Esophagus (tissue), 2 donors: ENCODE measurements around the gene AFF4. TPM values are rescaled to one million over a fixed set of nuclear protein-coding genes. Genes with fewer than 3 reads are reported as not detected.
A peak's percentile ranks its signal among the peaks of the same experiment; 100 is the strongest.

ENCODE experiments used
- H3K27ac ChIP-seq, 2 donors: one replicate each; pipeline ENCODE4 v1.5.1; 2013; ENCODE audit warnings: low read depth in 2 of 2, mild to moderate bottlenecking in 2 of 2, inconsistent platforms in 1 of 2, low read length in 1 of 2, moderate library complexity in 1 of 2
- H3K27me3 ChIP-seq, 2 donors: one replicate each; pipeline ENCODE4 v1.6.1; 2013; ENCODE audit warnings: low read length in 2 of 2, control low read depth in 1 of 2, mild to moderate bottlenecking in 1 of 2; ENCODE audit not compliant: insufficient read depth in 2 of 2, control insufficient read depth in 1 of 2
- H3K36me3 ChIP-seq, 2 donors: one replicate each; pipeline ENCODE4 v1.6.1; 2013; ENCODE audit warnings: low read length in 1 of 2; ENCODE audit not compliant: control insufficient read depth in 2 of 2, insufficient read depth in 2 of 2
- H3K4me1 ChIP-seq, 2 donors: one replicate each; pipeline ENCODE4 v1.6.1; 2013; ENCODE audit warnings: low read length in 1 of 2; ENCODE audit not compliant: control insufficient read depth in 2 of 2, insufficient read depth in 2 of 2
- H3K4me3 ChIP-seq, 2 donors: one replicate each; pipeline ENCODE4 v1.5.1; 2013; ENCODE audit warnings: low read length in 2 of 2, mild to moderate bottlenecking in 2 of 2, low read depth in 1 of 2, moderate library complexity in 1 of 2
- H3K9me3 ChIP-seq, 2 donors: one replicate each; pipeline ENCODE4 v1.6.1; 2013; ENCODE audit warnings: mild to moderate bottlenecking in 2 of 2, low read depth in 1 of 2, low read length in 1 of 2, moderate library complexity in 1 of 2; ENCODE audit not compliant: control insufficient read depth in 2 of 2, insufficient read depth in 1 of 2
- WGBS, 2 donors: extraction: QIAGEN DNeasy Blood & Tissue Kit; methylation state at CpG; one replicate each; pipeline ENCODE4 v1.1.7; 2013; 5-methylcytosine and 5-hydroxymethylcytosine counted together
- polyA plus RNA-seq, 2 donors: library from polyadenylated mRNA; stranded (reverse); fragments of 200-250 nt; gene quantifications; one replicate each; pipeline ENCODE4 v1.2.3, GENCODE V29; 2013
- donor health status: healthy with polysubstance abuse.
- donor health status: Bipolar disorder and iron deficiency.

The AFF4 gene
- polyA plus RNA-seq, 2 donors, result 10.4 to 12.6 TPM

DNA sequence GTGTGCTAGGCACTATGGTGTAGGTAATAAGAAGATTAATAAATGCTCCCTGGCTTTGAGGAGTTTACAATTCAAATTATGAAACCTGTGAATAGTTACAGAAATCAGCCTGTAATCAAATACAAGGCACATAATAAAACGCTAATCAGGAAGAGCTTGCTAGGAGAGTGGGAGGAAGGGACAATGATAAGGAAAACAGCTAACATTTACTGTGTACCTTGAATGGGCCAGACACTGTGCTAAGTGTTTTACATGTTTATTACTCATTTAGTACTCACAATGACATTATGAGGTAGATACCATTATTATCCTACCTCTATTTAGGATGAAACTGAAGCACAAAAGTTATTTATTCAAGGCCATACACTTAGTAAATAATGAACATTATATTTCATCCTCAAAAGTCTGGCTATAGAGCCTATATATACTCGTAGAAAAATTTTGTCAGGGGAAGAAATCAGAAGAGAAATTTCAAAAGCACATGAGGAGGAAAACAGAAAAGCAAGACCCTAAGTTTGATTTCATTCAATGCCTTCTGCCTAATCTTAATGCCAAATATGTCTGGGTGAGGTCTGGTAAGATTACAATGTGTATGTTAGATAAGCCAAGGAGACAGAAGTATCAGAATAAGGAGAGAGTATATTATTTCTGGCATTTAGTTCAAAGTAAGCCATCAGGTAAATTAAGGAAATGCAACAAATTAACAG is 35.9 kb downstream of the AFF4 start:
- Histone ChIP-seq H3K27ac (no peak overlapping the region), H3K4me3 (no peak overlapping the region), H3K9me3 (no peaks in the 10 kb centered on the region), H3K27me3 (no peaks in the 10 kb centered on the region), H3K4me1 (no peaks in the 10 kb centered on the region), H3K36me3 (peaks cover 0 to 8% of the 10 kb centered on the region in 2 donors)
- WGBS, 2 donors, result 66 to 81% methylated on average over 2 of the region's 2 CpGs

DNA sequence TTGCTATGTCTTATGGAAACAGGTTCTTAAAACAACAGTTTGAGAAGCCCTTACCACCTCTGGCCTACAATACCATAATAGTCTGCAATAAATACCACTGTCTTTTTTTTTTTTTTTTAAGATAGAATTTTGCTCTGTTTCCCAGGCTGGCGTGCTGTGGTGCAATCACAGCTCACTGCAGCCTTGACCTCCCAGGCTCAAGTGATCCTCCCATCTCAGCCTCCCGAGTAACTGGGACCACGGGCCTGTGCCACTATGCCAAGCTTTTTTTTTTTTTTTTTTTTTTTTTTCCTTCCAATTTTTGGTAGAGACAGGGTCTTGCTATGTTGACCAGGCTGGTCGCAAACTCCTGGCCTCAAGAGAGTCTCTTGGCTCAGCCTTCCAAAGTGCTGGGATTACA is 37.0 kb downstream of the AFF4 start:
- Histone ChIP-seq H3K4me3 (no peak overlapping the region), H3K9me3 (no peaks in the 10 kb centered on the region), H3K36me3 (peaks cover 0 to 5% of the 10 kb centered on the region in 2 donors), H3K27ac (no peak overlapping the region), H3K27me3 (no peaks in the 10 kb centered on the region), H3K4me1 (no peaks in the 10 kb centered on the region)
- WGBS, 2 donors, result 92 to 94% methylated on average over 4 of the region's 4 CpGs

DNA sequence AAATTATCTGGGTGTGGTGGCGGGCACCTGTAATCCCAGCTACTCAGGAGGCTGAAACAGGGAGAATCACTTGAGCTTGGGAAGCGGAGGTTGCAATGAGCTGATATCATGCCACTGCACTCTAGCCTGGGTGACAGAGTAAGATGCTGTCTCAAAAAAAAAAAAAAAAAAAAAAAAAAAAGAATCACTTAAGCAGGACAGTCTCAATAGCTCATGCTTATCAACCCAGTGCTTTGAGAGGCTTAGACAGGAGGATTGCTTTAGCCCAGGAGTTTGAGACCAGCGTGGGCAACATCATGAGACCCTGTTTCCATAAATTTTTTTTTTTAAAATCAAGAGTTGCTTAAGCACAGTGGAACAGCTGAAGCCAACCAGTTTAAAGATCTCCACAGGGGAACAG is 47.3 kb downstream of the AFF4 start:
- Histone ChIP-seq H3K9me3 (no peaks in the 10 kb centered on the region), H3K27me3 (no peaks in the 10 kb centered on the region), H3K4me1 (no peaks in the 10 kb centered on the region), H3K4me3 (no peak overlapping the region), H3K27ac (peak overlapping the region in 1 of 2 donors; percentile 3), H3K36me3 (peaks cover 0 to 9% of the 10 kb centered on the region in 2 donors)
- 89 to 96% methylated on average over 3 of the region's 3 CpGs for WGBS, 2 donors

DNA sequence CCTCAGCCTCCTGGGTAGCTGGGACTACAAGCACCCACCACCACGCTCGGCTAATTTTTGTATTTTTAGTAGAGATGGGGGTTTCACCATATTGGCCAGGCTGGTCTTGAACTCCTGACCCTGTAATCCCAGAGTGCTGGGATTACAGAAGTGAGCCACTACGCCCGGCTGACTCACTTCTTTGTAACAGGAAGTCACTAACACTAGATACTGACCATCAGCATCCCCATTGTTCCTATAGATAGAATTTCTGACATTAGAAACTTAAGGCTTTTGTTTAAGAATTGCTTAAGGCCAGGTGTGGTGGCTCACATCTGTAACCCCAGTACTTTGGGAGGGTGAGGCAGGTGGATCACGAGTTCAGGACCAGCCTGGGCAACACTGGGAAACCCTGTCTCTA is 47.8 kb downstream of the AFF4 start:
- no peaks in the 10 kb centered on the region for H3K27me3 ChIP-seq

DNA sequence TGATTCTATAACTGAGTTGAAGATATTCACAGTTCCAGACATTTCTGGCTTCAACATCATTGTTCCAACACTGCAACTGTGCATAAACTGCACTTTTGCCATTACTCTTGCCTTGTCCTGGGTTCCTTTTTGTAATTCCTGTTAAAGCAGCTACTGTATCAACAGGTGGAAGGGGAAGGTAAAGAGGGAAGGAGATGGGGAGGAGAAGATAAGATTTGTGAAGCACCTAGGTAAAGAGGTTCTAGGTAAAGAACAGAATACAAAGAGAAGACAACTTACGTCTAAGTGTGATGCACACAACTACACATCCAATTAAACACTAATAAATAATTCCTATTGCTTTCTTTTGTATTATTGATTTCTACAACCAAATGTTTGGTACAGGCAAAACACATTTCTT is 53.7 kb downstream of the AFF4 start:
- H3K4me3 ChIP-seq, result no peak overlapping the region
- 86 to 90% methylated on average over 1 of the region's 1 CpG for WGBS, 2 donors
- peaks cover 3 to 5% of the 10 kb centered on the region in 2 donors for H3K36me3 ChIP-seq
- H3K9me3 ChIP-seq, result no peaks in the 10 kb centered on the region
- H3K27me3 ChIP-seq, result no peaks in the 10 kb centered on the region
- no peak overlapping the region for H3K27ac ChIP-seq
- no peaks in the 10 kb centered on the region for H3K4me1 ChIP-seq

More for the DNA sequence above, 47.8 kb downstream of the AFF4 start:
- Histone ChIP-seq H3K27ac (peak overlapping the region in 1 of 2 donors; percentile 3), H3K4me3 (no peak overlapping the region), H3K36me3 (peaks cover 0 to 9% of the 10 kb centered on the region in 2 donors), H3K4me1 (no peaks in the 10 kb centered on the region), H3K9me3 (no peaks in the 10 kb centered on the region)
- WGBS, 2 donors, result 84 to 90% methylated on average over 5 of the region's 5 CpGs

DNA sequence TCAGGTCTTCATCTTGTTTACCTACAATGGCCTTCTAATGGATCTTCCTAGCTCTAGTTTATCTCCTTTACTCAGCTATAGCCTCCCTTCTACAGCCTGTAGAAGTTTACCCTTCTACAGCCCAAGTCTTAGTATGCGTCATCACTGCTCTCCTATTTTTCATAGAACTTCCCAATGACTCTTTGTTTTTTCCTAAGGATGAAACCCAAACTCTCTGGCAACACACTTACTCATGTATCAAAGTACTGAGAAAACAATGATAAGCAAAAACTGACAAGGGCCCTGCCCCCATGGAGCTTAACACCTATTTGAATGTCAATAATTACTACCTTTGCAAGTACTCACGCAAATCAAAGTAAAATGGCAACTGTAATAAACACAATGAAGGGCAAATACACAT is 56.3 kb downstream of the AFF4 start:
- Histone ChIP-seq H3K27ac (no peak overlapping the region), H3K27me3 (no peaks in the 10 kb centered on the region), H3K36me3 (peaks cover 0 to 3% of the 10 kb centered on the region in 2 donors), H3K9me3 (no peaks in the 10 kb centered on the region), H3K4me1 (no peaks in the 10 kb centered on the region), H3K4me3 (no peak overlapping the region)
- WGBS, 2 donors, result 94% methylated on average over 2 of the region's 2 CpGs

DNA sequence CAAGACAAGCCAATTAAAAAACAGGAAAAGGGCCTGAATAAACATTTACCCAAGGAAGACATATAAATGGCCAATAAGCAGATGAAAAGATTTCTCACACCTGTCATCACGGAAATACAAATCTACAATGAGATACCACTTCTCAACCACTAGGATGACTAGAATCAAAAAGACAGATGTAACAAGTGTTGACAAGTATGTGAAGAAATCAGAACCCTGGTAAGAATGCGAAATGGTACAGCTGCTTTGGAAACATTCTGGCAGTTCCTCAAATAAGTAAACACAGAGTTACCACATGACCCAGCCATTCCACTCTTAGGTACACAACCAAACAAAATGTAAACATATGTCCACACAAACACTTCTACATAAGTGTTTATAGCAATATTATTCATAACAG is 57.5 kb downstream of the AFF4 start:
- Histone ChIP-seq H3K4me3 (no peak overlapping the region), H3K9me3 (no peaks in the 10 kb centered on the region), H3K4me1 (no peaks in the 10 kb centered on the region), H3K27ac (no peak overlapping the region), H3K36me3 (peaks cover 0 to 3% of the 10 kb centered on the region in 2 donors), H3K27me3 (no peaks in the 10 kb centered on the region)
- WGBS, 2 donors, result 51 to 59% methylated on average over 2 of the region's 2 CpGs

DNA sequence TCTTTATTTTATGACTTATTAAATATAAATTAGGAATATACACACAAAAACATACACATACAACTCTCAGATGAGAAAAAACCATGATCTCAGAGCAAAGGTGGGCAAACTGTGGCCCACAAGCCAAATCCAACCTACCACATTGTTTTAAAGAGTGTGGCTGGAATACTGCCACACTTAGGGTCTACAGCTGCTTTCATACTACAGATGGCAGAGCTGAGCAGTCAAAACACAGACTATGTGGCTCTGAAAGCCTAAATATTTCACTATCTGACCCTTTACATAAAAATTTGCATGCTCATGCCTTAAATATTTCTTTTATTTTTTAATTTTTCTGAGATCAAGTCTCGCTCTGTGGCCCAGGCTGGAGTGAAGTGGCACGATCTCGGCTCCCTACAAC is 61.7 kb downstream of the AFF4 start:
- Histone ChIP-seq H3K27ac (no peak overlapping the region), H3K4me3 (no peak overlapping the region), H3K36me3 (peaks cover 5 to 6% of the 10 kb centered on the region in 2 donors), H3K4me1 (no peaks in the 10 kb centered on the region), H3K9me3 (no peaks in the 10 kb centered on the region), H3K27me3 (no peaks in the 10 kb centered on the region)
- 95 to 99% methylated on average over 3 of the region's 3 CpGs for WGBS, 2 donors

DNA sequence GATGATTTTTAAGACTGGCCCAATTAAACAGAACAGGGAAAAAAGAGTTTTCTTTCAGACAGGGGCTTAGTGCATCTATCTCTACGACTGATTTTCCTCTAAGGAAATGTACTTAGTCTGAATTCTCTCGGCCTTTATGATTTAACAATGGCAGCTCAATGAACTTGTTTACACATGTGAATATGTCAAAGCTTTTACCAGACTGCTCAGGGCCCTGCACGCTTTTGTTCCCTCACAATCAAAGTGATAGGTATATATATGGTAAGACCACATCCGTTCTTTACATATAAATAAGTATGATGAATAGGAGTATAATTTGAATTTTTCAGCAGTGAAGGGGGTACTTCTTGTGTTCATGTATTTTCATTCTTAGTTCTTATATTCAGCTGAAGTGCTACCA is 62.4 kb downstream of the AFF4 start:
- peaks cover 8 to 9% of the 10 kb centered on the region in 2 donors for H3K36me3 ChIP-seq

DNA sequence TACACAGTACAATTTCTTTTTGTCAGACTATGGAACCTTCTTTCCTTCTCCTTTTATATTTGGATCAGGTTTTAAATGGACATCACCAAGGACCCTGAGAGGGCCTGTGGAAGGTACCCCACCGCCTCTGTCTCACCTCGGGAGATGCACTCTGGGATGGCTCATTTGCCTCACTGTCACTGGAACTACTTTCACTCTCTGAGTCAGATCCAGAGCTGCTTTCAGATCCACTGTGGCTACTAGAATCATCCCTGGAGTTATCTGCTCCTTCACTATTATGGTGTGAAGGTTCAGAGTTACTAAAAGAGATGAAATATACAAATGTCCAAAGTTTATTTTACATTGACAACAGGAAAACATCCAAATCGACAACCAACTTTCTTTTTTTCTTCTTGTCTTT is 65.3 kb downstream of the AFF4 start:
- 71 to 73% methylated on average over 3 of the region's 3 CpGs for WGBS, 2 donors
- Histone ChIP-seq H3K27ac (no peak overlapping the region), H3K36me3 (peaks cover 8 to 12% of the 10 kb centered on the region in 2 donors)

More for the DNA sequence above, 62.4 kb downstream of the AFF4 start:
- Histone ChIP-seq H3K27me3 (no peaks in the 10 kb centered on the region), H3K4me3 (no peak overlapping the region), H3K27ac (no peak overlapping the region), H3K9me3 (no peaks in the 10 kb centered on the region), H3K4me1 (no peaks in the 10 kb centered on the region)
- WGBS, 2 donors, result 71 to 73% methylated on average over 4 of the region's 4 CpGs

More for the DNA sequence above, 65.3 kb downstream of the AFF4 start:
- no peak overlapping the region for H3K4me3 ChIP-seq
- H3K27me3 ChIP-seq, result no peaks in the 10 kb centered on the region
- H3K9me3 ChIP-seq, result no peaks in the 10 kb centered on the region
- no peaks in the 10 kb centered on the region for H3K4me1 ChIP-seq
